Common myeloid progenitor, CD34-positive (primary cell): ENCODE results near the gene RAB10.

Experiments used
- CTCF ChIA-PET: fragments of 350-600 bp; sonication (Branson Sonifier 250); formaldehyde crosslinking; loops from one replicate; lab custom pipeline; 2021; ENCODE audit warnings: antibody characterized with exemption; lab: Charles Lee
- POLR2A ChIA-PET: fragments of 350-600 bp; sonication (Branson Sonifier 250); formaldehyde crosslinking; loops from one replicate; lab custom pipeline; 2021; ENCODE audit warnings: antibody characterized with exemption; lab: Charles Lee
- DNase-seq, 3 donors: peaks; one replicate each; pipeline versions ENCODE4 v3.0.0 to v3.0.0-alpha.2; 2013
- H3K27ac ChIP-seq, 2 experiments: 1 replicate in 1 of 2; 2 replicates in 1 of 2; pipeline ENCODE4 v1.7.0; 2013; ENCODE audit warnings: inconsistent platforms in 2 of 2, low read length in 2 of 2, mild to moderate bottlenecking in 2 of 2, low read depth in 1 of 2, moderate library complexity in 1 of 2; ENCODE audit not compliant: severe bottlenecking in 2 of 2, insufficient read depth in 1 of 2, poor library complexity in 1 of 2
- H3K27me3 ChIP-seq, 5 experiments: replicated peaks in 2 of 5; 1 replicate in 3 of 5; 2 replicates in 2 of 5; pipeline versions ENCODE4 v1.6.1 to v1.7.0; 2013; ENCODE audit warnings: low read length in 4 of 5, mild to moderate bottlenecking in 2 of 5, moderate library complexity in 2 of 5, inconsistent platforms in 1 of 5; ENCODE audit not compliant: insufficient read depth in 5 of 5, control insufficient read depth in 4 of 5
- H3K36me3 ChIP-seq, 4 experiments: 1 replicate in 2 of 4; 2 replicates in 2 of 4; pipeline versions ENCODE4 v1.6.1 to v1.7.0; 2013; ENCODE audit warnings: low read length in 3 of 4, control low read depth in 1 of 4, mild to moderate bottlenecking in 1 of 4; ENCODE audit not compliant: control insufficient read depth in 4 of 4, insufficient read depth in 4 of 4
- H3K4me1 ChIP-seq, 4 experiments: 1 replicate in 3 of 4; 2 replicates in 1 of 4; pipeline versions ENCODE4 v1.6.1 to v1.7.1; 2013; ENCODE audit warnings: low read length in 3 of 4, mild to moderate bottlenecking in 3 of 4, control low read depth in 1 of 4, inconsistent platforms in 1 of 4, moderate library complexity in 1 of 4; ENCODE audit not compliant: control insufficient read depth in 4 of 4, insufficient read depth in 4 of 4; ENCODE audit errors: control extremely low read depth in 1 of 4
- H3K4me3 ChIP-seq, 7 experiments: 1 replicate in 4 of 7; 2 replicates in 3 of 7; pipeline versions ENCODE4 v1.5.1 to v1.7.0; 2013; ENCODE audit warnings: mild to moderate bottlenecking in 7 of 7, low read length in 6 of 7, moderate library complexity in 6 of 7, inconsistent platforms in 2 of 7, low read depth in 2 of 7, control low read depth in 1 of 7; ENCODE audit not compliant: insufficient read depth in 4 of 7, control insufficient read depth in 1 of 7; ENCODE audit errors: extremely low read depth in 1 of 7
- H3K9me3 ChIP-seq, 5 experiments: 1 replicate in 4 of 5; 2 replicates in 1 of 5; pipeline versions ENCODE4 v1.6.1 to v1.7.1; 2013; ENCODE audit warnings: low read length in 4 of 5, mild to moderate bottlenecking in 2 of 5, inconsistent platforms in 1 of 5, low read depth in 1 of 5, moderate library complexity in 1 of 5; ENCODE audit not compliant: control insufficient read depth in 4 of 5, insufficient read depth in 2 of 5; ENCODE audit errors: control extremely low read depth in 1 of 5
- WGBS: methylation state at CpG from one replicate; pipeline ENCODE4 v1.1.5; 2013; ENCODE audit not compliant: insufficient coverage; 5-methylcytosine and 5-hydroxymethylcytosine counted together

RAB10 gene

GRCh38 chr2:26184121-26184520, 150.2 kb downstream of the RAB10 start:
- no peaks in the 10 kb centered on the region for H3K36me3 ChIP-seq
- no peak overlapping the region for H3K27ac ChIP-seq
- ChIA-PET POLR2A (no interaction called here), CTCF (interaction anchor here (1.0 to 2.6 kb wide), 9 partner anchors 9 to 576 kb away, joined by 3 to 23 read pairs (median 4); no protein-coding TSS in a partner anchor)
- H3K27me3 ChIP-seq: peaks cover 0 to 29% (median 12%) of the 10 kb centered on the region in 5 experiments
- H3K9me3 ChIP-seq: no peaks in the 10 kb centered on the region
- H3K4me3 ChIP-seq: peak overlapping the region in 4 of 7 experiments; percentile 47 to 72 (median 64)
- WGBS: 81% methylated on average over 24 of the region's 34 CpGs
- DNase-seq: no peak
- H3K4me1 ChIP-seq: peaks cover 0 to 20% (median 16%) of the 10 kb centered on the region in 4 experiments

- H3K9me3 ChIP-seq: no peaks in the 10 kb centered on the region
- H3K4me3 ChIP-seq: peak overlapping the region in 6 of 7 experiments; percentile 36 to 72 (median 55)
- H3K27me3 ChIP-seq: peaks cover 0 to 23% (median 9%) of the 10 kb centered on the region in 5 experiments
- DNase-seq: peak; percentile 86 to 94 (median 93)
- H3K4me1 ChIP-seq: peaks cover 0 to 14% (median 11%) of the 10 kb centered on the region in 4 experiments
- ChIA-PET CTCF (interaction anchor here (1.0 to 2.6 kb wide), 8 partner anchors 10 to 79 kb away, joined by 3 to 23 read pairs (median 4); no protein-coding TSS in a partner anchor), POLR2A (no interaction called here)
- no peaks in the 10 kb centered on the region for H3K36me3 ChIP-seq
- 3% methylated on average over 110 of the region's 114 CpGs for WGBS
- H3K27ac ChIP-seq: no peak overlapping the region
These were observed 150.8 kb downstream of the RAB10 start for GRCh38 chr2:26184555-26185303.

DNA sequence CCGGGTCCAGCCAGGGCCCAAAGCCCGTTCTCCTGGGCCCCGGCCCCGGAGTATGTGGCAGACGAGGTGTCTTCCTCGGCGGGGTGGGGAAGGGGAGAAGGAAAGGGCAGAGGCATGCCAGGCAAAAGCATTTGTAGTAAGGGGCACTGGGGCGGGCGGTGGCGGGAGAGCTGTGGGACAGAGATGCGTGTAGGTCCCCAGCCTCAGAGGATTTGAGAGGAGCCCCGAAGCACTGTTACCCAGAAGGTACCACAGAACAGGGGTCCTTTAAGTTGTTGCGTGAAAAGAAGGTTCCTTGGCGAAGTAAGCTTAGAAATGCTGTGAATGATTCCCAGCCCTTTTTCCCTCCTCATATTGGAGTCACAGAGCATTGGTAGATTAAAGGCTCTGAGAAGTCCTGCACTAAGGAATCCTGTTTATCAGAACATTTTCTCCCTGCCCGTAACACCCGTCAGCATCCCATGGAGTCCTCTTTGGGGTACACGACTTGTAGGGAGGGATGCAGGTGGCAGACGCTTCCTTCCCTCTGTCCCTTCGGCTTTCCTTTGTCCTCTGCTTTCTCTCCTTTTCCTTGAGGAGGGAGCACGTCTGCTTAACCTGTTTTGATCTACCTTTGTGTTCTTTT, 151.5 kb downstream of the RAB10 start:
- ChIA-PET CTCF (interaction anchor here (1.0 to 2.6 kb wide), 7 partner anchors 10 to 233 kb away, joined by 3 to 23 read pairs (median 4); no protein-coding TSS in a partner anchor), POLR2A (no interaction called here)
- Histone ChIP-seq H3K4me1 (peaks cover 0 to 14% (median 11%) of the 10 kb centered on the region in 4 experiments), H3K36me3 (peaks cover 0 to 5% (median 1%) of the 10 kb centered on the region in 4 experiments), H3K9me3 (no peaks in the 10 kb centered on the region), H3K27me3 (peaks cover 0 to 17% (median 9%) of the 10 kb centered on the region in 5 experiments), H3K27ac (no peak overlapping the region), H3K4me3 (peak overlapping the region in 6 of 7 experiments; percentile 36 to 72 (median 48))
- peak in 2 of 3 donors; percentile 31 to 35 for DNase-seq
- WGBS: 64% methylated on average over 15 of the region's 20 CpGs

GRCh38 chr2:26185954-26186770, 152.3 kb downstream of the RAB10 start:
- DNase-seq: no peak
- Histone ChIP-seq H3K4me3 (no peak overlapping the region), H3K27me3 (peaks cover 0 to 14% (median 6%) of the 10 kb centered on the region in 5 experiments), H3K36me3 (peaks cover 0 to 13% (median 6%) of the 10 kb centered on the region in 4 experiments), H3K27ac (no peak overlapping the region), H3K4me1 (peaks cover 0 to 14% (median 11%) of the 10 kb centered on the region in 4 experiments), H3K9me3 (no peaks in the 10 kb centered on the region)
- POLR2A ChIA-PET: no interaction called here
- CTCF ChIA-PET: interaction anchor here (1.1 to 1.4 kb wide), 3 partner anchors 15 to 234 kb away, joined by 3 to 5 read pairs (median 3); no protein-coding TSS in a partner anchor
- WGBS: 87% methylated on average over 8 of the region's 16 CpGs
